A673 (cell line): ENCODE measurements around the gene DTWD1. TPM values are rescaled to one million over a fixed set of nuclear protein-coding genes. Genes with fewer than 3 reads are reported as not detected.
"Not testable (repeated sequence)": the region's sequence is repeated elsewhere in the genome, so short reads cannot be mapped to it uniquely, and the experiment has no call there.

Experiments
- BruUV-seq: library from RNA; stranded (reverse); fragments of 400-500 nt; replicated peaks from 2 replicates; lab custom pipeline; 2021; lab: Mats Ljungman, UMichigan
- CTCF ChIA-PET: fragments of 300-600 bp; sonication (Branson Sonifier 250); formaldehyde crosslinking; loops from one replicate; lab custom pipeline; 2022; ENCODE audit warnings: antibody characterized with exemption; lab: Charles Lee
- POLR2A ChIA-PET: fragments of 300-600 bp; sonication (Branson Sonifier 250); formaldehyde crosslinking; loops from one replicate; lab custom pipeline; 2022; ENCODE audit warnings: antibody characterized with exemption; ENCODE audit not compliant: low non-redundant PET; lab: Charles Lee
- DNase-seq: peaks from one replicate; pipeline ENCODE4 v3.0.0-alpha.2; 2015; ENCODE audit warnings: low spot score
- H3K27ac ChIP-seq: fragments of 200-600 bp; sonication (generic); 2 replicates; pipeline ENCODE4 v1.5.1; 2016; ENCODE audit warnings: mixed run types, low read depth, mild to moderate bottlenecking, mixed read lengths, antibody characterized with exemption, low read length; ENCODE audit not compliant: poor library complexity, severe bottlenecking
- H3K27me3 ChIP-seq: fragments of 200-600 bp; sonication (generic); replicated peaks from 2 replicates; pipeline ENCODE4 v1.6.1; 2017; ENCODE audit warnings: mixed run types, low read depth, mild to moderate bottlenecking, mixed read lengths, antibody characterized with exemption, low read length; ENCODE audit not compliant: insufficient read depth, poor library complexity
- H3K36me3 ChIP-seq: fragments of 200-600 bp; sonication (generic); 2 replicates; pipeline ENCODE4 v1.6.1; 2016; ENCODE audit warnings: mixed run types, mild to moderate bottlenecking, mixed read lengths, antibody characterized with exemption, low read length; ENCODE audit not compliant: insufficient read depth, poor library complexity, severe bottlenecking
- H3K4me1 ChIP-seq: fragments of 200-600 bp; sonication (generic); 2 replicates; pipeline ENCODE4 v1.6.1; 2017; ENCODE audit warnings: mixed run types, mild to moderate bottlenecking, mixed read lengths, antibody characterized with exemption, low read length; ENCODE audit not compliant: insufficient read depth, poor library complexity, severe bottlenecking
- H3K4me3 ChIP-seq: fragments of 200-600 bp; sonication (generic); 2 replicates; pipeline ENCODE4 v1.5.1; 2016; ENCODE audit warnings: low read depth, mixed run types, mild to moderate bottlenecking, mixed read lengths, low read length; ENCODE audit not compliant: poor library complexity, severe bottlenecking
- H3K9me3 ChIP-seq: fragments of 200-600 bp; sonication (generic); 2 replicates; pipeline ENCODE4 v1.6.1; 2016; ENCODE audit warnings: mixed run types, low read depth, mild to moderate bottlenecking, mixed read lengths, antibody characterized with exemption, low read length; ENCODE audit not compliant: poor library complexity, severe bottlenecking
- CTCF ChIP-seq: fragments of 300-800, 200-600 bp; sonication (generic); conservative IDR thresholded peaks from 2 replicates; pipeline ENCODE4 v1.5.1; 2017; ENCODE audit warnings: low read depth, mild to moderate bottlenecking, antibody characterized with exemption, low read length, moderate library complexity, mixed read lengths
- EZH2 ChIP-seq: fragments of 200-600 bp; sonication (generic); IDR thresholded peaks from 2 replicates; pipeline ENCODE4 v1.6.1; 2017; ENCODE audit warnings: borderline replicate concordance, low read depth, mild to moderate bottlenecking, mixed read lengths, antibody characterized with exemption, low read length; ENCODE audit not compliant: poor library complexity, severe bottlenecking
- intact Hi-C: fragments of 100-400 bp; cut with micrococcal nuclease; formaldehyde crosslinking; loops from one replicate; pipeline ENCODE4 v1.10.0; 2022; ENCODE audit not compliant: unreplicated experiment
- total RNA-seq: library from RNA; stranded (reverse); gene quantifications from 2 replicates; pipeline ENCODE4 v1.2.3, GENCODE V29; 2021

The DTWD1 gene
- total RNA-seq, 1 experiment from 2014 or later: 16.5 TPM

GRCh38 chr15:49652922-49653321, 32.1 kb downstream of the DTWD1 start:
- H3K4me1 ChIP-seq: no peaks in the 10 kb centered on the region
- H3K4me3 ChIP-seq: no peak overlapping the region
- ChIA-PET POLR2A (no interaction called here), CTCF (no interaction called here)
- DNase-seq: no peak
- no peak overlapping the region for H3K27ac ChIP-seq
- H3K27me3 ChIP-seq: no peaks in the 10 kb centered on the region
- no peaks in the 10 kb centered on the region for H3K36me3 ChIP-seq
- no peak for TF ChIP-seq EZH2
- intact Hi-C loops: no loop called here
- peaks cover 14% of the 10 kb centered on the region for H3K9me3 ChIP-seq
- BruUV-seq: no TSS peak

GRCh38 chr15:49656734-49657133, 35.9 kb downstream of the DTWD1 start:
- no peaks in the 10 kb centered on the region for H3K4me1 ChIP-seq
- no TSS peak for BruUV-seq
- no peak for DNase-seq
- intact Hi-C loops: no loop called here
- no peaks in the 10 kb centered on the region for H3K27me3 ChIP-seq
- H3K27ac ChIP-seq: no peak overlapping the region
- peaks cover 14% of the 10 kb centered on the region for H3K9me3 ChIP-seq
- TF ChIP-seq CTCF (no peak), EZH2 (no peak)
- H3K36me3 ChIP-seq: no peaks in the 10 kb centered on the region
- ChIA-PET CTCF (no interaction called here), POLR2A (no interaction called here)
- H3K4me3 ChIP-seq: no peak overlapping the region

- ChIA-PET POLR2A (no interaction called here), CTCF (no interaction called here)
- intact Hi-C loops: no loop called here
- Histone ChIP-seq H3K27me3 (no peaks in the 10 kb centered on the region), H3K4me1 (no peaks in the 10 kb centered on the region), H3K9me3 (no peaks in the 10 kb centered on the region), H3K36me3 (no peaks in the 10 kb centered on the region), H3K27ac (no peak overlapping the region), H3K4me3 (no peak overlapping the region)
- no peak for DNase-seq
- BruUV-seq: no TSS peak
- TF ChIP-seq CTCF (no peak), EZH2 (no peak)
These were observed 43.9 kb downstream of the DTWD1 start for GRCh38 chr15:49664716-49665115.

- H3K4me3 ChIP-seq, H3K27ac ChIP-seq, H3K4me1 ChIP-seq, H3K27me3 ChIP-seq, BruUV-seq, DNase-seq, POLR2A ChIA-PET, CTCF ChIA-PET, intact Hi-C loops, H3K9me3 ChIP-seq, H3K36me3 ChIP-seq: not testable (repeated sequence)
These were observed 45.6 kb downstream of the DTWD1 start for GRCh38 chr15:49666486-49666885.
